ENCODE measurements around the gene WDR86.

DNA sequence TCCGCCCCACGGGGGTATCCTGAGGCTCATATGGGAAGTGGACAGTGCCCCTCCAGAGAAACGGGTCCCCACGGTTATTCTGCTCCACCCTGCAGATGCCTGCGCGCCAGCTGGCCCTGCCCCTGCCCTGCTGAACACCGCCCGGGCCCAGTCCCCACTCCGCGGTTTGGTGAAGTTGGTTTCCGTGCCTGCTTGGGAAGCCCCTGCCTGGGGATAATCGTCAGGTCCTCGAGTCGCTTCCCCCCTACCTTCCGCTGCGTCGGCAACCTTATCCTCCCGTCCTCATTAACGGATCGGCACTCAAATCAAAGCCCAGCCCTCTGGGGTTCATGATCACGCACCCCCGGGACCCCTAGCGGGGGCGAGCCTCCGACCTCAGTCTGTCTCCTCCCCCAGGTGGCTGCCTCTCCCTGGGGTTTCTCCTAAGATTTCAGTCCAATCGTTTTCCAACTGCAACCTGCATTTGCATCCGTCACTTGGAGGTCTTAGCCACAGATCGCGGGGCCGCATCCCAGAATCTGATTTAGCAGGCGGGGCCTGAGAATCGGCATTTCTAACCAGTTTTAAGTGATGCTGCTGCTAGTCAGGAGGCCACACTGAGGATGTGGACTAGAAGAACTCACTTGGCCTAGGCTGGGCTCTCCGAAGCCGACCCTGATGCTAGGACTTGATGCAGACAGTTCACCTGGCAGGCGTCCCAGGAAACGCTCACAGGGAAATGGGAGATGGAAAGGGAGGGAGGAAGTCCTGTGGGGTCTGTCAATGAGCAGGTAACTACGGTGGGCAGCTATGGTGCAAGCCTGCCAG, 27.6 kb downstream of the WDR86 start:
- TF ChIP-seq BHLHE40 (IDR thresholded peaks at IDR 0.05; ENCODE audit: borderline replicate concordance): no peak
- no peak for TF ChIP-seq SP1 (IDR thresholded peaks at IDR 0.05)
- TF ChIP-seq NFRKB (IDR thresholded peaks at IDR 0.05): no peak
- no peak for TF ChIP-seq FOXK2 (IDR thresholded peaks at IDR 0.05)
- TF ChIP-seq HDGF (IDR thresholded peaks at IDR 0.05; ENCODE audit: borderline replicate concordance): no peak
- no peak for TF ChIP-seq FOXM1 (IDR thresholded peaks at IDR 0.05; ENCODE audit: borderline replicate concordance)
- no peak for TF ChIP-seq TARDBP (IDR thresholded peaks at IDR 0.05)
- no peak for TF ChIP-seq CTBP1 (IDR thresholded peaks at IDR 0.05; ENCODE audit: borderline replicate concordance)
- no peak for TF ChIP-seq ARNT (IDR thresholded peaks at IDR 0.05)
- no peak for TF ChIP-seq FOXA1 (IDR thresholded peaks at IDR 0.05)
- no peak for TF ChIP-seq SUZ12 (IDR thresholded peaks at IDR 0.05)
- TF ChIP-seq, protein P1, sequence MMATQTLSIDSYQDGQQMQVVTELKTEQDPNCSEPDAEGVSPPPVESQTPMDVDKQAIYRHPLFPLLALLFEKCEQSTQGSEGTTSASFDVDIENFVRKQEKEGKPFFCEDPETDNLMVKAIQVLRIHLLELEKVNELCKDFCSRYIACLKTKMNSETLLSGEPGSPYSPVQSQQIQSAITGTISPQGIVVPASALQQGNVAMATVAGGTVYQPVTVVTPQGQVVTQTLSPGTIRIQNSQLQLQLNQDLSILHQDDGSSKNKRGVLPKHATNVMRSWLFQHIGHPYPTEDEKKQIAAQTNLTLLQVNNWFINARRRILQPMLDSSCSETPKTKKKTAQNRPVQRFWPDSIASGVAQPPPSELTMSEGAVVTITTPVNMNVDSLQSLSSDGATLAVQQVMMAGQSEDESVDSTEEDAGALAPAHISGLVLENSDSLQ (IDR thresholded peaks at IDR 0.05): no peak
- no peak for TF ChIP-seq ZNF384 (IDR thresholded peaks at IDR 0.05)
- TF ChIP-seq LEF1 (IDR thresholded peaks at IDR 0.05; ENCODE audit: borderline replicate concordance): no peak

All from HEK293T (cell line).